HG03442 (cell line): Measurements from ENCODE around the gene RAB3A.

Experiments used
- ATAC-seq: cut with Tn5 transposase; IDR thresholded peaks from one replicate; pipeline ENCODE4 v1.9.1; 2021; ENCODE audit warnings: mild to moderate bottlenecking, moderate library complexity; ENCODE audit not compliant: unreplicated experiment

The RAB3A gene

DNA sequence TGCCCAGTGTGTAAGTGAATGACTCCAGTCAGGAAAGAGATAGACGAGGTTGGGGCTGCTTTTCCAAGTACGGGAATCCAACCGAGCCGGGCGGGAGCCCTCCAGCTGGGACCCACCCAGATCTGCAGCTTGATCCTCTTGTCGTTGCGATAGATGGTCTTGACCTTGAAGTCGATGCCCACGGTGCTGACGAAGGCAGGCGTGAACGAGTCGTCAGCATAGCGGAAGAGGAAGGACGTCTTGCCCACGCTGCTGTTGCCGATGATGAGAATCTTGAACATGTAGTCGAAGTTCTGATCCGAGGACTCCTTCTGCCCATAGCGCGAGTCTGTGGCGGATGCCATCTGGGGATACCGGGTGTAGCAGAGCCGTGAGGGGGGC lies 1.5 kb downstream of the RAB3A start:
- no peak for ATAC-seq

DNA sequence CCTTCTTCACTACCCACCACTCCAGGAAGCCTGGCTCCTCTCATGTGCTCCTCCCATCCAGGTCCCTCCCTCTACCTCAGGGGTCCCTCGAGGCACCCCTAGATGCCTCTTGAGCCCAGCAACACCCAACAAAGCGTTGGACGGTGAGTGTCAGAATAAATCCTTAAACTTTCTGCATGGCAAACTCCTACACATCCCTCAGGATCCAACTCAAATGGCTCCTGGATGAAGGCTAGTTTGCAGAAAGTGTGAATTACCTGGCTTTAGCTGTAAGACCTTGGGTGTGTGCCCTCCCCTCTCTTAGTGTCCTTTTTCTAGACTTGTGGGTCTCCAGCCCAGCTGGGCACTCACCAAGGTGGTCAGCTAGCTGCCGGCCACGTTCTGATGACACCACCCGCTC lies 5.5 kb downstream of the RAB3A start:
- ATAC-seq = no peak

DNA sequence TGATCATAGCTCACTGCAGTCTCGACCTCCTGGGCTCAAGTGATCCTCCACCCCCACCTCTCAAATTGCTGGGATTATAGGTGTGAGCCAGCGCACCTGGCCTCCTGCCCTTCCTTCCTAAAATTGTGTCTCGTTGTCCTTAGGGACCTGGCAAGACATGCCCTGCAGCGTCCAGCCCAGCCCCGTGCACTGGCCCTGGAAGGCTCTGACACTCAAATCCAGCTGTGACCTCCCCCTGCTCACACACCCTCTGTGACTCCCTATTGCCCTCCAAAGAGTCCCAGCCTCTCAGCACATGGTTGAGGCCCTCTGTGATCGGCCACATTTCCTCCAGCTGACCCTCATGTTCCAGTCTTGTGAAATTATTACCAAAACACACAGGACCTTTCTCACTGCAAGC lies 5.9 kb downstream of the RAB3A start:
- no peak for ATAC-seq

DNA sequence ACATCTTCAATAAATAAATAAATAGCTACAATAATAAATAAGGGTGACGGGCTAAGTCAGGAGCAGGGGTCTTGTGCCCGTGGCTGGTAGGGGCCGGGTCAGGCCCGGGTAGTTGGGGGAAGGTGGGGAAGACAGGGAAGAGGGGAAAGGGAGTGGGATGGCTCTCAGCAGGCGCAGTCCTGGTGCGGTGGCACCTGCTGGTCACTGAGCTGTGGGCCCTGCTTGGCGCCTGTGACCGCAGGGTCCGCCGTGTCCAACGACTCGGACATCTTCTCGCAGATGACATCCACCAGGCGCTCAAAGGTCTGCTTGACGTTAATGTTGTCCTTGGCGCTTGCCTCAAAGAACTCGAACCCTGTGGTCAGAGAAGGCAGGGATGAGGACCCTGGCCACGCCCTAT lies 6.5 kb downstream of the RAB3A start:
- no peak for ATAC-seq

DNA sequence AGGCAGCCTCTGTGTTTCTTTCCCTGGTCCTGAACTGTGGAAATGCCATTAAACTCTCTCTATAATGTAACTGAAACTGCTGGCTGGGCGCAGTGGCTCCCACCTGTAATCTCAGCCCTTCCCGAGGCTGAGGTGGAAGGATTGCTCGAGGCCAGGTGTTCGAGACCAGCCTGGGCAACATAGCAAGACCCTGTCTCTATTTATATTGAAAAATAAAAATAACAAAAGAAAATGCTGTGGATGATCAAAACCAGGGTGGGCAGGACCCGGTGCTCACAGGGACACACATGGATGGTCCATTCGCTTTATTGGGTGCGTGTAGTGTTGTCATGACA lies 7.4 kb downstream of the RAB3A start:
- no peak for ATAC-seq

DNA sequence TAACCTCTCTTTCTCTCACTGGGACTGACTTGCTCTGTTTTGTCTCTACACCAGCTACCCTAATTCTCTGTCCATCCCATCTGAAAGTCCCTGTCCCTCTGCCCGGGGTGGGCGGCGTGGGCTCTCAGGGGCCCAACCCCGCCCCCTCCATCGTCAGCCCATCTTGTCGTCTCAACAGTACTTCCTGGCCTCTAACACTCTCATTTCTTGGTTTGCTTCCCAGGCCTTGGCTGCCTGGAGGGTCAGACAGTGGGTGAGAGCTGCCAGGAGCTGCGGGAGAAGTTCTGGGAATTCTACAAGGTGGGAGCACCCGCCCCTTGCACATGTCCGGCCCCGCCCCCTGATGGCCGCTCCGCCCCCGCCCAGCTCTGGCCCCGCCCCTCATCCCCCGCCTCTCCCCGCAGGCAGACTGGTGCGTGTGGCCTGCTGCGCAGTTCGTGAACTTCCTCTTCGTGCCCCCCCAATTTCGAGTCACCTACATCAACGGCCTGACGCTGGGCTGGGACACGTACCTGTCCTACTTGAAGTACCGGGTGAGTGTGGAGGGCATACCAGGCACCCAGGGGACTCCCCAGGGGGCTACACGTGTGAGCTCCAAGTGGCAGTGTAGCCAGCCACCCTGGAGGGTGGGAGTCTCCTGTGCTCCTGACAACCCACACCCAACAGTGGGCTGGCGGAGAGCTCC lies 9.1 kb downstream of the RAB3A start:
- ATAC-seq = no peak

DNA sequence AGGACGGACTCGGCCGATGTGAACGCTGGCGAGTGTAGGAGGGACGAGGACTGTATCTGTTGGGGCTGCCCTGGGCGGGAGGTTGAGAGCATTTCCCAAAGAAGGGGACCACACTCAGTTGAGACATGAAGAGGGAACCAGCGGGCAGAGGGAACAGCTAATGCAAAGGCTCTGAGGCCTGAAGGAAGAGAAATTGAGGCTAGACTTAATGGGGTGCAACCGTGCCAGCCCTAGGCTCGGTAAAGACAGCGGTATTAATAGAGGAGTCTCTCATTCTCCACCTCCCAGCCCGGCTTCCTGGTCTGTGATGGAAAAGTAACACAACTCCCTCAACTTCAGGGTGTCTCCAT lies 9.7 kb downstream of the RAB3A start:
- no peak for ATAC-seq

DNA sequence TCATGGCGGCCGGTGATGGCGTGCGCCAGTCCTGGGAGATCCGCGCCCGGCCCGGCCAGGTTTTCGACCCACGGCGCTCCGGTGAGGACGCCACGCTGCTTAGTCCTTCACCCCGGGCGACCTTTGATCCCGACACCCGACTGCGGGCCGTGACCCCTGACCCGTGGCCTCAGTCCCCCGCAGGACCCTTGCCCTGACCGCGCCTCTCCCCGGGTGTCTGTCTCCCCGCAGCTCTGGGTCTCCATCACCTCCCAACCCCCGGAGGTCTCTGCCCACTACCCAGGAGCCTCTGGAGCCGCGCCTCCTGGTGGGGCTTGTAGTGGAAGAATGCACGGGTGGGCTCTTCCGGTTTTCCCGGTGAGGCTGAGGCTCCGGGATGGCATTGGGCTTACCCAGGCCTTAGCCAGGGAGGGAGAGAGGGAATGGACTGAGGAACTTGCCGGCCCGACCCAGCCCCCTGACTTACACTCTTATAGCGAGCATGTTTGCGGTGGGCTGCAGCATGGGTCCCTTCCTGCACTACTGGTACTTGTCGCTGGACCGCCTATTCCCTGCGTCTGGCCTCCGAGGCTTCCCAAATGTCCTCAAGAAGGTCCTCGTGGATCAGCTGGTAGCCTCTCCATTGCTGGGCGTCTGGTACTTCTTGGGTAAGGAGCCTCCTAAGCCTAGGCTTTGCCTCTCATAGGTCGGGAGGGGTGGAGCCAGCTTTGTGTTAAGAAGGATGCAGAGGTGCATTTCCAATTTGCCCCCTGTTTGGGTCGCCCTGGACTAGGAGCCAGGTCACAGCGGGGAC lies 10.3 kb downstream of the RAB3A start:
- no peak for ATAC-seq

DNA sequence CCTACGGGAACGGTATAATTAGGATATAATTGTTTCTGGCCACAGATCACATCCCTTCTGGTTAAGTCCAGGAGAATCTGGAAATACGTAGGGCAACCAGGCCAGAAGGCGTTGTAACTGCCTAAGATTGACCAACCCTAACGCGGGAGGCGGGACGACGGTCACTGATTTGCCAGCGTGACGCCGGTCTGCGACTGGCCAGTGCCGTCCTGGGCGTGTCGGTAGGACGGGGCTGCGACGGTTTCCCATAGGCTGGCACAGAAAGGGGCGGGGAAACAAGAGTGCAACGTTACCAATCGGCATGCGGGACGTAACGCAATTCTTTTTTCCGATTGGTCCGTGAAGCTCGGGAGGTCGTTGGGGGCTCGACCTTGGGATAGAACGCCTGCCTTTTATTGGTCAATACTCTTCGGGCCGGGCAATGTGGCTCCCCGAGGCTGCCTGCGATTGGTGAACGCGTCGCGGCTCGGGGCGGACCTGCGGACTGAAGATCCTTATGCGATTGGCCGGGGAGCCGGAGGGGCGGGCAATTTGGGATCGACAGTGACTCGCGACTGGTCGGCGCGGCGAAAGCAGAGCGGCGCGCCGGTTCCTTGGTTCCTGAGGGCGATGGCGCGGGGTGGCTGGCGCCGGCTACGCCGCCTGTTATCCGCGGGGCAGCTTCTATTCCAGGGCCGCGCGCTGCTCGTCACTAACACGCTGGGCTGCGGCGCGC lies 11.0 kb downstream of the RAB3A start, which contains the start of gene MPV17L2:
Gene MPV17L2, plus strand, starts transcription at position 546 of the 715 bp plus-strand sequence. Its CDS starts 64 bp downstream, at position 610.
- ATAC-seq = peak; percentile 84

DNA sequence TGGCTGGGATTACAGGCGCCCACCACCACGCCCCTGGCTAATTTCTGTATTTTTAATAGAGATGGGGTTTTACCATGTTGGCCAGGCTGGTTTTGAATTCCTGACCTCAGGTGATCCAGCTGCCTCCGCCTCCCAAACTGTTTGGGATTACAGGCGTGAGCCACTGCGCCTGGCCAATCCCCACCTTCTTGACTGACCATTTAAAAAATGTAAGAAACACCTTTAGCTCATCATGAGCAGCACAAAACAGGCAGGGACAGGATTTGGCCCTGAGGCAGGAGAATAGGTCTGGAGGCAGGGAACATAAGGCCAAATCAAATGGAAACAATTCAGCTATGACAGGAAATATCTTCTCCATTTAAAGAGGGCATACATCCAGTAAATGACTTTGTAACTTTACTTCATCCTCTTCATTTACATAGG lies 12.2 kb downstream of the RAB3A start:
- no peak for ATAC-seq

DNA sequence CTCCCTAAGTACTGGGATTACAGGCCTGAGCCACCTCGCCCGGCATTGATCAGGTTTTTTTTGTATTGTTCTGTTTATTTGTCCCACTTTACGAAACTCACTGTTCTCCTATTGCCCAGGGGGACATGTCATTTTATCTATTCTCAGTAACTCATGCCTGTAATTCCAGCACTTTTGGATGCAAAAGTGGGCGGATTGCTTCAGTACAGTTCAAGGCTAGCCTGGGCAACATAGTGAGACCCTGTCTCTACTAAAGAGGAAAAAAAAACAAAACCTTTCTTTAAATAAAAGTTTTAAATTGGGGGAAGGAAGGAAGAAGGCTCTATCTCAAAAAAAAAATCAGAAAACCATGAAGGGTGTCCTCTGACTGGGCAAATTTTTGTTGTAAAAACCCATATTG lies 13.6 kb downstream of the RAB3A start:
- ATAC-seq = no peak

DNA sequence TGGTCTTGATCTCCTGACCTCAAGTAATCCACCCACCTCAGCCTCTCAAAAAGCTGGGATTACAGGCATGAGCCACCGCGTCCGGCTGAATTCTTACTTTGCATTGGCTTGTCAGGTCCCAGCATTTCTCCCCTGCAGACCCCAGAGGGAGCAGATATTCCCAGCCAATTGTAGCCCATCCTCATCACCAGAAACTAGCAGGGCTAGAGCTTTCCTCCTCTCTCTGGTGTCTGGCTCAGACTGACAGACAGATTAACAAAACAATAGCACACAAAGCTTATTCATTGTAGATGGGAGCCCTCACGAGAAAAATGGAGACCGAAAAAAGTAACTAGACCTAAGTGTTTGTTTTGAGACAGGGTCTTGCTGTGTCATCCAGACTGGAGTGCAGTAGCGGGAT lies 18.3 kb downstream of the RAB3A start:
- no peak for ATAC-seq

DNA sequence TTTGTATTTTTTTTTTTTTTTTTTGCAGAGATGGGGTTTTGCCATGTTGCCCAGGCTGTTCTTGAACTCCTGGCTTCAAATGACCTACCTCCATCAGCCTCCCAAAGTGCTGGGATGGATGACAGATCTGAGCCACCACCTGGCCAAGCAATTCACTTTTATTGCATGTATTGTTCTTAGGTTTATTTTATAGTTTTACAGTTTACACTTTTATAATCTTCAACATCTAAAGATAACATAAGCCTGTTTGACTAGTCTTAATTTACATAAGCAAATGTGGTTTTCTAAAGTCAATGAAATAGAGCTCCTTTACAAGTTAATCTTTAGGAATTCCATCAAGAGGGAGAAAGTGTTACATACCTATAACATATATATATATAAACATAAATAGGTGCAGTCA lies 20.3 kb downstream of the RAB3A start:
- no peak for ATAC-seq

DNA sequence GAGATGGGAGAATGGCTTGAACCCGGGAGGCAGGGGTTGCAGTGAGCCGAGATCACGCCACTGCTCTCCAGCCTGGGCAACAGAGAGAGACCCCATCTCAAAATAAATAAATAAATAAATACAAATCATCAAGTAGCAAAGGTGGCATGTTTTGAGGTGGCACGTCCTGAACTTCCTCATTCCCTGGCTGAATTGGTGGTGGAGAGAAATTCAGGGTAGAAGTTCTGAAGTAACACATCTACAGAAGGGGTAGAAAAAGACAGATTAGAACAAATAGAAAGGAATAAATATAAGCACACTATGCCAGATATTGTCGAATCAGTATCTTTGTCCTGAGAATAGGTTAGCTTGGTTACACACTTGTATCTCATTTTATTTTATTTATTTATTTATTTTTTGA lies 23.9 kb downstream of the RAB3A start:
- no peak for ATAC-seq

DNA sequence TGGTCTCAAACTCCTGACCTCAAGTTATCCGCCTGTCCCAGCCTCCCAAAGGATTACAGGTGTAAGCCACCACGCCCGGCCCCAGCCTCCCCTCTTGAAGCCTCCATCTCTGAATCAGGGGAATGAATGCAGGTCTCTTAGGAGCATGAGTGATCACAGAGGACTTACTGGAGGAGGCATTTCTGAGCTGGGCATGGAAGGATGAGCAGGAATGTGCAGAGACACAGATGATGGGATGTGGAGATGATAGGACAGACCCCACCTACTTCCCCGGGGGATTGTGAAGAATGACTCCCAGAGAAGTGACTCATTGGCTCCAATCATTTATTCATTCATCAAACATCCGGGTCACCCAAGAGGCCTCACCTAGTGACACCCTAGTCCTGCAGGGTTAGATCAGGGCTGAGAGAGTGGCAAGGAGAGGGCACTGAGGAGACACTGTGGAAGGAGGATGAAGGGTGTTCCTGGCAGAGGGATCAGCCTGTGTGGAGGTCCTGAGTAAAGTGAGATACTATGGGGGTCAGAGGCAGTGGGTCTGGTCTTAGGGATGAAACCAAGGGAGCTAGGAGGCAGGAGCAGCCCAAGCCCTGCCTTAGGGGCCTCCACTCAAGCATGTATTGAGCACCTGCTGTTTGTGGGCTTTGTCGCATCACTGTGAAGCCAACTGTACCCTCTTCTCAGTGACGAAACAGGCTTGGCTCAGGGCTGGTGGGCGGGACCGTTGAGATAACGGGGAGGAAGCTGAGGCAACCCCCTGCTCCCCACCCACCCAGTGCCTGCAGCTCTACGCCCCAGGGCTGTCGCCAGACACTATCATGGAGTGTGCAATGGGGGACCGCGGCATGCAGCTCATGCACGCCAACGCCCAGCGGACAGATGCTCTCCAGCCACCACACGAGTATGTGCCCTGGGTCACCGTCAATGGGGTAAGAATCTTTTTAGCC lies 27.2 kb downstream of the RAB3A start:
- no peak for ATAC-seq

DNA sequence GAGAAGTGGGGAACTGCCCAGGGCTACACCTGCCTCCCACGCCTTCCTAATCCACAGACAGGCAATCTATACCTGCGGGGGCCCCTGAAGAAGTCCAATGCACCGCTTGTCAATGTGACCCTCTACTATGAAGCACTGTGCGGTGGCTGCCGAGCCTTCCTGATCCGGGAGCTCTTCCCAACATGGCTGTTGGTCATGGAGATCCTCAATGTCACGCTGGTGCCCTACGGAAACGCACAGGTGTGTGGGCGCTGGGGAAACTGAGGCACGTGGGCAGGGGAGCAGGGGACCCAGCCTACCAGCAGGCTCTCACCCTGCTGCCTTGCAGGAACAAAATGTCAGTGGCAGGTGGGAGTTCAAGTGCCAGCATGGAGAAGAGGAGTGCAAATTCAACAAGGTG lies 28.9 kb downstream of the RAB3A start:
- ATAC-seq = no peak

DNA sequence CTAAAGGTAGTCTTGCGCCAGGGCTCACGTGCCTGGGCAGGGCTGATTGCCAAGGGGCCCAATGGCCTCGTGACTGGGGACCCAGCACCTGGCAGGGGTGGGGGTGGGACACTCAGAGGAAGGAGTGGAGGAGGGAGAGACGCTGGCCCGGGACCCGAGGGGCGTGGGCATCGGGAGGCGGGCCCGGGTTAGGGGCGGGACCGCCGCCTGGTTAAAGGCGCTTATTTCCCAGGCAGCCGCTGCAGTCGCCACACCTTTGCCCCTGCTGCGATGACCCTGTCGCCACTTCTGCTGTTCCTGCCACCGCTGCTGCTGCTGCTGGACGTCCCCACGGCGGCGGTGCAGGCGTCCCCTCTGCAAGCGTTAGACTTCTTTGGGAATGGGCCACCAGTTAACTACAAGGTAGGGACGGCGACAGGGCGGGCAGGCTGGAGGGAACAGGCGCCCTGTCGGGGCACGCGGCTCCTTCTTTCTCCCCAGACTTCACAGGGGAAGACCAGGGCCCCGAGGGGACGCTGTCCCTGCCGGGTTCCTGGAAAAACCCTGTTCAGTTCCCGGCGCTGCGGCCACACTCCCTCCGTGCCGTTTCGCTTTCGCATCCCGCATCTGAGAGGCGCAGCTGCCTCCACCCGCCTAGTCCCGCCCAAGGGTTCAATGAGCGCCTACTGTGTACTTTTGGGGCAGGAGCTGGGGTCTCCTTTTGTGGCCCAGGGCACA lies 30.1 kb downstream of the RAB3A start, which contains the start of gene IFI30:
Gene IFI30, plus strand, starts transcription at position 242 of the 717 bp plus-strand sequence. Its CDS starts 29 bp downstream, at position 271.
- ATAC-seq = peak; percentile 41

DNA sequence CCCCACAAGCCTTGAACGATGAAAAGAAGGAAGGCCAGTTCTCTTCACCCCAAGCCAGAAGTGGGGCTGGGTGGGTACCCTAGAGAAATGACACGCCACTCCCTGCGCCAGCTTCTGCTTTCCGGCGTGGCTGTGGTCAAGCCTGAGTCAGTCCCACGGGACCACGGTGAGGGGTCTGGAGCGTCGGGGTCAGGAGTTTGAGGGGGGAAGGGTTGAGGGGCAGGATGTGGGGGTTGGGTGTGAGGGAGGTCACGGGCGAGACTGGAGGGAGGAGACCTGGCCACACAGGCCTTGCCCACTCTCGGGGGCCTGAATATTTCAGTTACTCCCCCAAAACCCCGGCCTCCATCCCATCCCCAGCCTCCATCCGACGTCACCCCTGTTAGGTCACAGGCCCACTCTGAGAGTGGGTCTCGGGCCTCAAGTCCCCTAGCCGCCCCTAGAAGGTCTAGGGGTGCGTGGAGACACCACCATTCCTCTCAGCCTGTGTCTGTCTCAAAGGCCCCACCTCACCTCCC lies 30.7 kb downstream of the RAB3A start:
- no peak for ATAC-seq

DNA sequence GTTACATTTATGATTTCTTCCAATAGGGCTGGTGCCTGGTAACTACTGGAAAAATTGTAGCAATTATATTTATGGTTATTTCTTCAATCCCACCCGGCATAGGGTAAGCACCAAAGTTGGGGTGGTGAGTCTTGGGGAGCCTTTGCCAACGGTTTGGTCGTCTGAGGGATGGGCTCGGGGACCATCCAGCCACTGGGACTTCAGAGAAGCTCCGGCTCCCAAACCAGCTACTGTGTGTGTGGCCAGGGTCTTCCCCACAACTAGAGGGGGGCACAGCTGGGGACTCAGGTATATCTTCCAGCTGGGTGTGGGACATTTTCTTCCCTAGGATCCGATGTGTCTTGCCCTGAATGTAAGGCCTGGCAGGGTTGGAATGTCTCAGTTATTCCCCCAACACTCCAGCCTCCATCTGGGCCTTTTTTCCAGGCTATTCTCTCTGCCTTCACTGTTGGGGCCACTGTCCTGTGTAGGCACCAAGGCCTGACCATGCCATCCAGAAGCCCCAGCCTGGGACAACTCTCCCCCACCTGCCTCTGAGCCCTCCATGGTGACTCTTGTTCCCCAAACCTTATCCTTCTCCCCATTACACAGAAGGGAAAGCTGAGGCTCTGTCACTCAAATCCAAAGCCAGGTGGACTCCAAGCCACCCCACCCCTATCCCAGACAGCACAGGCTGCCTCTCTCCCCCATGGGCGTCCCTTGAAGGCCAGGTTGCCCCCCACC lies 31.4 kb downstream of the RAB3A start:
- no peak for ATAC-seq
